ENCODE measurements around the gene POLDIP3. TPM values are rescaled to one million over a fixed set of nuclear protein-coding genes. Genes with fewer than 3 reads are reported as not detected.
"Not testable (repeated sequence)": the region's sequence is repeated elsewhere in the genome, so short reads cannot be mapped to it uniquely, and the experiment has no call there.

Gene POLDIP3
- polyA plus RNA-seq, 4 donors, result 114 to 119 (median 116) TPM

- DNase-seq (ENCODE audit: low read depth in 4 of 4, low spot score in 3 of 4), result no peak
Observed at GRCh38 chr22:42591987-42592386, 22.7 kb downstream of the POLDIP3 start.

GRCh38 chr22:42587588-42588175 lies 27.0 kb downstream of the POLDIP3 start:
- DNase-seq (ENCODE audit: low read depth in 4 of 4, low spot score in 3 of 4), result no peak

GRCh38 chr22:42586381-42586780 lies 28.3 kb downstream of the POLDIP3 start:
- DNase-seq (ENCODE audit: low read depth in 4 of 4, low spot score in 3 of 4), result no peak

- no peak for DNase-seq (ENCODE audit: low read depth in 4 of 4, low spot score in 3 of 4)
Observed at GRCh38 chr22:42585096-42585495, 29.6 kb downstream of the POLDIP3 start.

GRCh38 chr22:42584364-42584940 lies 30.2 kb downstream of the POLDIP3 start:
- DNase-seq (ENCODE audit: low read depth in 4 of 4, low spot score in 3 of 4), result no peak

GRCh38 chr22:42582987-42583386 lies 31.7 kb downstream of the POLDIP3 start:
- no peak for DNase-seq (ENCODE audit: low read depth in 4 of 4, low spot score in 3 of 4)

GRCh38 chr22:42581762-42582716 lies 32.6 kb downstream of the POLDIP3 start:
- DNase-seq (ENCODE audit: low read depth in 4 of 4, low spot score in 3 of 4), result peak; percentile 52 to 76 (median 59)

- not testable (repeated sequence) for DNase-seq (ENCODE audit: low read depth in 4 of 4, low spot score in 3 of 4)
Observed at GRCh38 chr22:42581194-42581761, 33.4 kb downstream of the POLDIP3 start.

GRCh38 chr22:42580040-42580439 lies 34.6 kb downstream of the POLDIP3 start:
- DNase-seq (ENCODE audit: low read depth in 4 of 4, low spot score in 3 of 4), result not testable (repeated sequence)

- DNase-seq (ENCODE audit: low read depth in 4 of 4, low spot score in 3 of 4), result no peak
Observed at GRCh38 chr22:42577623-42578240, 37.0 kb downstream of the POLDIP3 start.

GRCh38 chr22:42577141-42577540 lies 37.5 kb downstream of the POLDIP3 start:
- not testable (repeated sequence) for DNase-seq (ENCODE audit: low read depth in 4 of 4, low spot score in 3 of 4)

GRCh38 chr22:42575996-42576574 lies 38.6 kb downstream of the POLDIP3 start:
- not testable (repeated sequence) for DNase-seq (ENCODE audit: low read depth in 4 of 4, low spot score in 3 of 4)

- not testable (repeated sequence) for DNase-seq (ENCODE audit: low read depth in 4 of 4, low spot score in 3 of 4)
Observed at GRCh38 chr22:42574468-42574867, 40.2 kb downstream of the POLDIP3 start.

- DNase-seq (ENCODE audit: low read depth in 4 of 4, low spot score in 3 of 4), result not testable (repeated sequence)
Observed at GRCh38 chr22:42574046-42574445, 40.6 kb downstream of the POLDIP3 start.

- DNase-seq (ENCODE audit: low read depth in 4 of 4, low spot score in 3 of 4), result not testable (repeated sequence)
Observed at GRCh38 chr22:42571068-42571467, 43.6 kb downstream of the POLDIP3 start.

- not testable (repeated sequence) for DNase-seq (ENCODE audit: low read depth in 4 of 4, low spot score in 3 of 4)
Observed at GRCh38 chr22:42570580-42570979, 44.1 kb downstream of the POLDIP3 start.

- DNase-seq (ENCODE audit: low read depth in 4 of 4, low spot score in 3 of 4), result not testable (repeated sequence)
Observed at GRCh38 chr22:42567950-42568349, 46.7 kb downstream of the POLDIP3 start.

GRCh38 chr22:42565956-42566355 lies 48.7 kb downstream of the POLDIP3 start:
- DNase-seq (ENCODE audit: low read depth in 4 of 4, low spot score in 3 of 4), result no peak

GRCh38 chr22:42564699-42565098 lies 50.0 kb downstream of the POLDIP3 start:
- DNase-seq (ENCODE audit: low read depth in 4 of 4, low spot score in 3 of 4), result no peak

- not testable (repeated sequence) for DNase-seq (ENCODE audit: low read depth in 4 of 4, low spot score in 3 of 4)
Observed at GRCh38 chr22:42563943-42564342, 50.7 kb downstream of the POLDIP3 start.
